HepG2 (cell line): ENCODE results near the gene STK39. TPM values are rescaled to one million over a fixed set of nuclear protein-coding genes. Genes with fewer than 3 reads are reported as not detected.

ENCODE experiments used
- AFF4 ChIP-seq: sonication (generic); formaldehyde crosslinking; IDR thresholded peaks from 2 replicates; pipeline ENCODE4 v1.4.0; 2020; ENCODE audit warnings: missing genetic modification reagents
- AHR ChIP-seq: IDR thresholded peaks from 2 replicates; pipeline ENCODE4 v1.6.1; 2018; ENCODE audit warnings: missing genetic modification reagents, missing compliant biosample characterization
- BRF2 ChIP-seq: sonication (generic); formaldehyde crosslinking; IDR thresholded peaks from 2 replicates; pipeline ENCODE4 v1.8.1; 2022; ENCODE audit warnings: mild to moderate bottlenecking, missing genetic modification reagents
- CERS6 ChIP-seq: sonication (generic); formaldehyde crosslinking; IDR thresholded peaks from 2 replicates; pipeline ENCODE4 v1.5.0; 2020; ENCODE audit warnings: missing genetic modification reagents
- CREM ChIP-seq, 2 experiments: sonication (generic) in 1 of 2; formaldehyde crosslinking in 1 of 2; IDR thresholded peaks; 2 replicates each; pipeline versions ENCODE4 v1.4.0 to v1.6.1; 2016 to 2020; ENCODE audit warnings: antibody characterized with exemption in 1 of 2, mild to moderate bottlenecking in 1 of 2, missing genetic modification reagents in 1 of 2
- DRAP1 ChIP-seq: IDR thresholded peaks from 2 replicates; pipeline ENCODE4 v1.6.1; 2016; ENCODE audit warnings: missing genetic modification reagents, missing compliant biosample characterization
- ELF1 ChIP-seq: sonication (generic); formaldehyde crosslinking; IDR thresholded peaks from 2 replicates; pipeline ENCODE4 v1.4.0; 2020; ENCODE audit warnings: missing genetic modification reagents
- FOXA1 ChIP-seq, 2 experiments: fragments of 450-650 bp in 1 of 2; sonication (generic) in 1 of 2; formaldehyde crosslinking in 1 of 2; IDR thresholded peaks; 2 replicates each; pipeline versions ENCODE4 v1.4.0 to v1.6.1; 2016 to 2020; ENCODE audit warnings: missing genetic modification reagents in 1 of 2
- GATAD2A ChIP-seq: IDR thresholded peaks from 2 replicates; pipeline ENCODE4 v1.6.1; 2016
- PPARG ChIP-seq: conservative IDR thresholded peaks from 2 replicates; pipeline ENCODE4 v1.6.1; 2016; ENCODE audit warnings: missing biosample characterization, missing genetic modification reagents
- SALL1 ChIP-seq: sonication (generic); formaldehyde crosslinking; IDR thresholded peaks from 2 replicates; pipeline ENCODE4 v1.8.0; 2022; ENCODE audit warnings: mild to moderate bottlenecking, missing genetic modification reagents
- ZFP36L1 ChIP-seq: sonication (generic); formaldehyde crosslinking; IDR thresholded peaks from 2 replicates; pipeline ENCODE4 v1.8.0; 2022; ENCODE audit warnings: mild to moderate bottlenecking, missing genetic modification reagents, moderate library complexity
- ZGPAT ChIP-seq: IDR thresholded peaks from 2 replicates; pipeline ENCODE4 v1.6.1; 2016; ENCODE audit warnings: mild to moderate bottlenecking
- ZNF34 ChIP-seq: sonication (generic); formaldehyde crosslinking; IDR thresholded peaks from 2 replicates; pipeline ENCODE4 v1.4.0; 2020; ENCODE audit warnings: mild to moderate bottlenecking, missing genetic modification reagents, borderline replicate concordance
- ZNF576 ChIP-seq: sonication (generic); formaldehyde crosslinking; IDR thresholded peaks from 2 replicates; pipeline ENCODE4 v1.4.0; 2020; ENCODE audit warnings: mild to moderate bottlenecking, missing genetic modification reagents
- ZNF710 ChIP-seq: sonication (generic); formaldehyde crosslinking; IDR thresholded peaks from 2 replicates; pipeline ENCODE4 v1.5.0; 2020; ENCODE audit warnings: mild to moderate bottlenecking, missing genetic modification reagents, borderline replicate concordance
- ZZZ3 ChIP-seq: sonication (generic); formaldehyde crosslinking; IDR thresholded peaks from 2 replicates; pipeline ENCODE4 v1.4.0; 2020; ENCODE audit warnings: missing genetic modification reagents, mild to moderate bottlenecking, borderline replicate concordance
- polyA plus RNA-seq, 8 experiments: library from polyadenylated mRNA; depleted of rRNA in 3 of 8; stranded (reverse) in 7 of 8; unstranded in 1 of 8; fragments of >200 nt; fragmentation: Illumina TruSeq in 4 of 8; extraction: Trizol in 4 of 8; gene quantifications; 2 replicates each; pipeline versions ENCODE4 v1.2.1 to v1.2.3, GENCODE V29; 2011 to 2016; ENCODE audit warnings: low read depth in 4 of 8, missing spikeins in 1 of 8, mixed read lengths in 1 of 8; ENCODE audit not compliant: insufficient read depth in 1 of 8
- total RNA-seq, 5 experiments: library from RNA; depleted of rRNA; stranded (reverse); fragments of >200 nt; fragmentation: Illumina TruSeq; extraction: Trizol; gene quantifications; 2 replicates each; pipeline ENCODE4 v1.2.3, GENCODE V29; 2016; ENCODE audit warnings: low read depth in 1 of 5

STK39 gene
- total and polyA plus RNA-seq, 2 of the 13 experiments (the other 11 are each of a cell fraction or from before 2014, with no cell fraction given): 27.3 to 38.4 TPM

GRCh38 chr2:168220965-168221819, 26.2 kb downstream of the STK39 start (continued):
- TF ChIP-seq ZNF710 (CRISPR knock-in tag): peak; percentile 81
- peak; percentile 29; the same call in 1 of the 2 replicates for TF ChIP-seq ELF1
- peak; percentile 83 for TF ChIP-seq CREM (IDR thresholded peaks at IDR 0.05)
- no peak for TF ChIP-seq CREM (CRISPR knock-in tag; IDR thresholded peaks at IDR 0.05)
- TF ChIP-seq ZFP36L1: peak; percentile 61; the same call in 1 of the 2 replicates
- no peak for TF ChIP-seq ZZZ3 (CRISPR knock-in tag)
- TF ChIP-seq ZNF576 (CRISPR knock-in tag): no peak
- TF ChIP-seq BRF2 (CRISPR knock-in tag): no peak
- TF ChIP-seq CERS6 (CRISPR knock-in tag): no peak
- peak; percentile 80 for TF ChIP-seq FOXA1 (IDR thresholded peaks at IDR 0.05)
- TF ChIP-seq FOXA1 (CRISPR knock-in tag; IDR thresholded peaks at IDR 0.05): peak; percentile 64
- TF ChIP-seq GATAD2A: peak; percentile 76
- TF ChIP-seq DRAP1 (CRISPR knock-in tag): peak; percentile 26; the same call in 1 of the 2 replicates
- TF ChIP-seq ZNF34 (CRISPR knock-in tag): no peak
- TF ChIP-seq SALL1 (CRISPR knock-in tag): peak; percentile 18; the same call in 1 of the 2 replicates
- TF ChIP-seq AFF4: 0 out of 2 replicates have a peak, but pooled peaks have one; percentile 27
- TF ChIP-seq PPARG (CRISPR knock-in tag): peak; percentile 42; the same call in 1 of the 2 replicates
- TF ChIP-seq AHR (CRISPR knock-in tag): no peak; the same call in 1 of the 2 replicates
- TF ChIP-seq ZGPAT (CRISPR knock-in tag): peak; percentile 84
